ENCODE measurements around the gene ING5. TPM values are rescaled to one million over a fixed set of nuclear protein-coding genes. Genes with fewer than 3 reads are reported as not detected.
"Not testable (repeated sequence)": the region's sequence is repeated elsewhere in the genome, so short reads cannot be mapped to it uniquely, and the experiment has no call there.

Gene ING5
- total and polyA plus RNA-seq, 2 donors: 29.8 to 47.3 TPM

- Histone ChIP-seq H3K9me3 (ENCODE audit: control insufficient read depth in 2 of 2, insufficient read depth in 1 of 2, low read length in 1 of 2) (no peaks in the 10 kb centered on the region), H3K4me1 (ENCODE audit: control insufficient read depth in 2 of 2, insufficient read depth in 2 of 2, low read length in 2 of 2) (peaks cover 3 to 22% of the 10 kb centered on the region in 2 donors), H3K4me3 (ENCODE audit: low read length in 2 of 2) (no peak overlapping the region), H3K27me3 (ENCODE audit: control insufficient read depth in 2 of 2, insufficient read depth in 1 of 2, low read length in 1 of 2) (no peaks in the 10 kb centered on the region), H3K27ac (ENCODE audit: low read depth in 1 of 2, low read length in 1 of 2) (no peak overlapping the region), H3K36me3 (ENCODE audit: control insufficient read depth in 2 of 2, insufficient read depth in 2 of 2, low read length in 1 of 2) (peaks cover 7 to 15% of the 10 kb centered on the region in 2 donors)
- no peak for DNase-seq (ENCODE audit: low read depth in 6 of 9, low spot score in 9 of 9)
- WGBS: 98% methylated on average over 15 of the region's 15 CpGs
These were observed 37.3 kb downstream of the ING5 start for GRCh38 chr2:241739177-241739576.

DNA sequence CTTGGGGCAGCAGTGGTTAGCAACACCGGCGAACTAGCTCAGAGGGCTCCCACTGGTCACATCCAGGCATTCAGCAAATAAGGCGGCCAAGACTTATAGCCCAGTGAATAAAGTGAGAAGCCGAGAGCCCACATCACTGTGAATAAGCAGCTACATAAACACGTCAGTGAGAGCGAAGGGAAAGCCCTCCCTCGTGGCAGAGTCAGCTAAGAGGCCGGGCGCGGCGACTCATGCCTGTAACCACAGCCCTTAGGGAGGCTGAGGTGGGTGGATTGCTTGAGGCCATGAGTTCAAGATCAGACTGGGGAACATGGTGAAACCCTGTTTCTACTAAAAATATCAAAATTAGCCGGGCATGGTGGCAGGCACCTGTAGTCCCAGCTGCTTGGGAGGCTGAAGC, 37.8 kb downstream of the ING5 start:
- no peak overlapping the region for H3K4me3 ChIP-seq (ENCODE audit: low read length in 2 of 2)
- H3K9me3 ChIP-seq (ENCODE audit: control insufficient read depth in 2 of 2, insufficient read depth in 1 of 2, low read length in 1 of 2): no peaks in the 10 kb centered on the region
- H3K27ac ChIP-seq (ENCODE audit: low read depth in 1 of 2, low read length in 1 of 2): no peak overlapping the region
- 90% methylated on average over 12 of the region's 12 CpGs for WGBS
- no peaks in the 10 kb centered on the region for H3K27me3 ChIP-seq (ENCODE audit: control insufficient read depth in 2 of 2, insufficient read depth in 1 of 2, low read length in 1 of 2)
- no peak for DNase-seq (ENCODE audit: low read depth in 6 of 9, low spot score in 9 of 9)
- H3K36me3 ChIP-seq (ENCODE audit: control insufficient read depth in 2 of 2, insufficient read depth in 2 of 2, low read length in 1 of 2): peaks cover 12 to 19% of the 10 kb centered on the region in 2 donors
- peaks cover 3 to 22% of the 10 kb centered on the region in 2 donors for H3K4me1 ChIP-seq (ENCODE audit: control insufficient read depth in 2 of 2, insufficient read depth in 2 of 2, low read length in 2 of 2)

DNA sequence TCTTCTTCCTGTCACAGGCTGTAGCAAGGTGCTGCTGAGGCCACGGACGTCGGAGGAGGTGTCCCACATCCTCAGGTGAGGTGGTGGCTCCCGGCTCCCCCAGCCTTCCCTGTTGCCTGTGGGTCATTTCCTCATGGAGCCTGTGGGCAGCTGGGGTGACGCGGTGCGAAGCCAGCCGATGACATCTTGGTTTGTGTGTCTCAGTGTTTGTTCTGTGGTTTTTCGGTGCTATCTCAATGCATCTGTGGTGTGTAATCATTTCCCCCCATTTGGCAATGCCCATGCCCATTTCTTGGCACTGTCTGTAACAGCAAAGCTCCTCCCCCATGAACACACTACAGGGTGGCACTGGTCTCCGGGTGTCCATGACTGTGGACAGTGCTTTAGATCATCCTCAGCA, 39.2 kb downstream of the ING5 start:
- WGBS: 20% methylated on average over 10 of the region's 10 CpGs
- Histone ChIP-seq H3K4me1 (ENCODE audit: control insufficient read depth in 2 of 2, insufficient read depth in 2 of 2, low read length in 2 of 2) (peaks cover 3 to 14% of the 10 kb centered on the region in 2 donors), H3K9me3 (ENCODE audit: control insufficient read depth in 2 of 2, insufficient read depth in 1 of 2, low read length in 1 of 2) (no peaks in the 10 kb centered on the region), H3K27me3 (ENCODE audit: control insufficient read depth in 2 of 2, insufficient read depth in 1 of 2, low read length in 1 of 2) (no peaks in the 10 kb centered on the region), H3K36me3 (ENCODE audit: control insufficient read depth in 2 of 2, insufficient read depth in 2 of 2, low read length in 1 of 2) (peaks cover 25 to 33% of the 10 kb centered on the region in 2 donors), H3K4me3 (ENCODE audit: low read length in 2 of 2) (no peak overlapping the region), H3K27ac (ENCODE audit: low read depth in 1 of 2, low read length in 1 of 2) (no peak overlapping the region)
- no peak for DNase-seq (ENCODE audit: low read depth in 6 of 9, low spot score in 9 of 9)

GRCh38 chr2:241742320-241742939, 40.6 kb downstream of the ING5 start:
- H3K9me3 ChIP-seq (ENCODE audit: control insufficient read depth in 2 of 2, insufficient read depth in 1 of 2, low read length in 1 of 2): no peaks in the 10 kb centered on the region
- H3K4me3 ChIP-seq (ENCODE audit: low read length in 2 of 2): no peak overlapping the region
- H3K36me3 ChIP-seq (ENCODE audit: control insufficient read depth in 2 of 2, insufficient read depth in 2 of 2, low read length in 1 of 2): peaks cover 30 to 38% of the 10 kb centered on the region in 2 donors
- 98% methylated on average over 28 of the region's 28 CpGs for WGBS
- H3K4me1 ChIP-seq (ENCODE audit: control insufficient read depth in 2 of 2, insufficient read depth in 2 of 2, low read length in 2 of 2): peaks cover 3 to 13% of the 10 kb centered on the region in 2 donors
- DNase-seq (ENCODE audit: low read depth in 6 of 9, low spot score in 9 of 9): no peak
- no peaks in the 10 kb centered on the region for H3K27me3 ChIP-seq (ENCODE audit: control insufficient read depth in 2 of 2, insufficient read depth in 1 of 2, low read length in 1 of 2)
- no peak overlapping the region for H3K27ac ChIP-seq (ENCODE audit: low read depth in 1 of 2, low read length in 1 of 2)

GRCh38 chr2:241743008-241743407, 41.2 kb downstream of the ING5 start:
- peaks cover 3 to 13% of the 10 kb centered on the region in 2 donors for H3K4me1 ChIP-seq (ENCODE audit: control insufficient read depth in 2 of 2, insufficient read depth in 2 of 2, low read length in 2 of 2)
- DNase-seq (ENCODE audit: low read depth in 6 of 9, low spot score in 9 of 9); H3K27me3 ChIP-seq (ENCODE audit: control insufficient read depth in 2 of 2, insufficient read depth in 1 of 2, low read length in 1 of 2); H3K9me3 ChIP-seq (ENCODE audit: control insufficient read depth in 2 of 2, insufficient read depth in 1 of 2, low read length in 1 of 2); H3K4me3 ChIP-seq (ENCODE audit: low read length in 2 of 2); H3K27ac ChIP-seq (ENCODE audit: low read depth in 1 of 2, low read length in 1 of 2): not testable (repeated sequence)
- H3K36me3 ChIP-seq (ENCODE audit: control insufficient read depth in 2 of 2, insufficient read depth in 2 of 2, low read length in 1 of 2): peaks cover 30 to 39% of the 10 kb centered on the region in 2 donors
- WGBS: 98% methylated on average over 15 of the region's 15 CpGs

- no peaks in the 10 kb centered on the region for H3K27me3 ChIP-seq (ENCODE audit: control insufficient read depth in 2 of 2, insufficient read depth in 1 of 2, low read length in 1 of 2)
- H3K4me1 ChIP-seq (ENCODE audit: control insufficient read depth in 2 of 2, insufficient read depth in 2 of 2, low read length in 2 of 2): peaks cover 3 to 13% of the 10 kb centered on the region in 2 donors
- peaks cover 32 to 42% of the 10 kb centered on the region in 2 donors for H3K36me3 ChIP-seq (ENCODE audit: control insufficient read depth in 2 of 2, insufficient read depth in 2 of 2, low read length in 1 of 2)
- 97% methylated on average over 16 of the region's 16 CpGs for WGBS
- no peak overlapping the region for H3K4me3 ChIP-seq (ENCODE audit: low read length in 2 of 2)
- H3K27ac ChIP-seq (ENCODE audit: low read depth in 1 of 2, low read length in 1 of 2): no peak overlapping the region
- H3K9me3 ChIP-seq (ENCODE audit: control insufficient read depth in 2 of 2, insufficient read depth in 1 of 2, low read length in 1 of 2): no peaks in the 10 kb centered on the region
- no peak for DNase-seq (ENCODE audit: low read depth in 6 of 9, low spot score in 9 of 9)
These were observed 41.8 kb downstream of the ING5 start for GRCh38 chr2:241743620-241744019.

DNA sequence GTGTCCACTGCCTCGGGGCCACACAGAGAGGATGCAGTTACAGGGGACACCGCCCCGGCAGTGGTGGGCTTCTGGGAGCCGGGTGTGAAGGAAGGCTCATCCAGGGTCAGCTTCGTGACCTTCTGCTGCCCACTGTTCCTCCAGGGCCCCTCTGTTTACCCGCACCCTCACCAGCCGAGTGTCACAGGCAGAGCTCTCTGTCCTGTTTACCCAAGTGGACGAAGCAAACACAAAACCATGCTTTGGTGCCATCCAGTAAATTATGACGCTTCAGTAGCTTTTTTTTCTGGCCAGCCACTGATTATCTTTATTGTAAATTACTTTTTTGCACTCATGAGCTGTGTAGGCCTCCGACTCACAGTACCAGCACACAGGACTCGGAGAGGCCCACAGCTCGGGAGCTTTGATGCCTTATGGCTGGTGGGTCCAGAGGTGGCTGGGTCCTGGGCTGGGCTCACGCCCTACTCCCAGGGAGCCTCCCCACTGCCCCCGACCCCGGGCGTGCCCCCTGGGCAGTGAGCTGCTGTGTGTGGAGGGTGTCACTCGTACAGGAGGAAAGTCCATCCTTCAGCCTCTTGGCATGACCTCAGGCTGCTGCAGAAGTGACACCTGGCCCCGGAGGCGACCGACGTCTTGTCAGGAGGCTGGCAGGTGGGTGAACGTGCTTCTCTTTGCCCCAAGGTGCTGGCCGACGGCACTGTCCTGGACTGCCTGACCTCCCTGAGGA, 42.4 kb downstream of the ING5 start:
- no peaks in the 10 kb centered on the region for H3K9me3 ChIP-seq (ENCODE audit: control insufficient read depth in 2 of 2, insufficient read depth in 1 of 2, low read length in 1 of 2)
- WGBS: 98% methylated on average over 24 of the region's 24 CpGs
- H3K36me3 ChIP-seq (ENCODE audit: control insufficient read depth in 2 of 2, insufficient read depth in 2 of 2, low read length in 1 of 2): peaks cover 33 to 48% of the 10 kb centered on the region in 2 donors
- peaks cover 3 to 11% of the 10 kb centered on the region in 2 donors for H3K4me1 ChIP-seq (ENCODE audit: control insufficient read depth in 2 of 2, insufficient read depth in 2 of 2, low read length in 2 of 2)
- no peak overlapping the region for H3K27ac ChIP-seq (ENCODE audit: low read depth in 1 of 2, low read length in 1 of 2)
- DNase-seq (ENCODE audit: low read depth in 6 of 9, low spot score in 9 of 9): no peak
- H3K4me3 ChIP-seq (ENCODE audit: low read length in 2 of 2): no peak overlapping the region
- no peaks in the 10 kb centered on the region for H3K27me3 ChIP-seq (ENCODE audit: control insufficient read depth in 2 of 2, insufficient read depth in 1 of 2, low read length in 1 of 2)

DNA sequence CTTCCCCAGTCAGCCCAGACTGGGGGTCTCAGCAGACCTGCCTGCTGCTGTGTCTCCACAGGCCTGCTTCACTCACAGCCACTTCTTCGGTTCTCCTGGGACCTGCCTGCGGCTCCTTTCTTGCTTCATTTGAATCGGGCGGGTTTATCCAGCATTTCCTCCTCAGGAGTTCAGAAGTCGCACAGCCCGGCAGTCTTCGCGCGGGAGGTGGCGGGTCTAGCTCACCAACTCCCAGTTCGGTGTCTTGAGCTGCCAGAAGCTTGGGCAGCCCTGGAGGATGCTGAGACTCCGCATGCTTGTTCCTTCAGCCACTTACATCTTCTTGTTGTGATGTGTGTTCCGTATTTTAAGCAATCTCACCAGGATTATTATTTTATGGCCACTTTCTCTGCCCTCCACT, 43.4 kb downstream of the ING5 start:
- Histone ChIP-seq H3K36me3 (ENCODE audit: control insufficient read depth in 2 of 2, insufficient read depth in 2 of 2, low read length in 1 of 2) (peaks cover 36 to 50% of the 10 kb centered on the region in 2 donors), H3K4me3 (ENCODE audit: low read length in 2 of 2) (no peak overlapping the region), H3K9me3 (ENCODE audit: control insufficient read depth in 2 of 2, insufficient read depth in 1 of 2, low read length in 1 of 2) (no peaks in the 10 kb centered on the region), H3K4me1 (ENCODE audit: control insufficient read depth in 2 of 2, insufficient read depth in 2 of 2, low read length in 2 of 2) (peaks cover under 1 to 6% of the 10 kb centered on the region in 2 donors), H3K27ac (ENCODE audit: low read depth in 1 of 2, low read length in 1 of 2) (no peak overlapping the region), H3K27me3 (ENCODE audit: control insufficient read depth in 2 of 2, insufficient read depth in 1 of 2, low read length in 1 of 2) (no peaks in the 10 kb centered on the region)
- 99% methylated on average over 13 of the region's 13 CpGs for WGBS
- no peak for DNase-seq (ENCODE audit: low read depth in 6 of 9, low spot score in 9 of 9)

- no peaks in the 10 kb centered on the region for H3K4me1 ChIP-seq (ENCODE audit: control insufficient read depth in 2 of 2, insufficient read depth in 2 of 2, low read length in 2 of 2)
- no peaks in the 10 kb centered on the region for H3K9me3 ChIP-seq (ENCODE audit: control insufficient read depth in 2 of 2, insufficient read depth in 1 of 2, low read length in 1 of 2)
- no peak overlapping the region for H3K27ac ChIP-seq (ENCODE audit: low read depth in 1 of 2, low read length in 1 of 2)
- WGBS: 97% methylated on average over 4 of the region's 4 CpGs
- no peak for DNase-seq (ENCODE audit: low read depth in 6 of 9, low spot score in 9 of 9)
- H3K4me3 ChIP-seq (ENCODE audit: low read length in 2 of 2): no peak overlapping the region
- peaks cover 37 to 50% of the 10 kb centered on the region in 2 donors for H3K36me3 ChIP-seq (ENCODE audit: control insufficient read depth in 2 of 2, insufficient read depth in 2 of 2, low read length in 1 of 2)
- H3K27me3 ChIP-seq (ENCODE audit: control insufficient read depth in 2 of 2, insufficient read depth in 1 of 2, low read length in 1 of 2): no peaks in the 10 kb centered on the region
These were observed 44.2 kb downstream of the ING5 start for GRCh38 chr2:241746084-241746483.
